Lower lobe of right lung (tissue), 2 donors: ENCODE data around the gene KIAA0825. TPM values are rescaled to one million over a fixed set of nuclear protein-coding genes. Genes with fewer than 3 reads are reported as not detected.
A peak's percentile ranks its signal among the peaks of the same experiment; 100 is the strongest.

ENCODE experiments used
- ATAC-seq, 2 donors: fragments of 200-7000 bp; cut with Tn5 transposase; one replicate each; pipeline ENCODE4 v1.9.1; 2020 to 2022; ENCODE audit warnings: mild to moderate bottlenecking in 2 of 2, moderate library complexity in 2 of 2
- DNase-seq: peaks from one replicate; pipeline ENCODE4 v3.0.0-alpha.2; 2020
- H3K27ac ChIP-seq: fragments of 200-600 bp; one replicate; pipeline ENCODE4 v1.8.0; 2022
- H3K27me3 ChIP-seq: fragments of 200-600 bp; one replicate; pipeline ENCODE4 v1.8.0; 2022; ENCODE audit warnings: low read depth
- H3K36me3 ChIP-seq: fragments of 200-600 bp; one replicate; pipeline ENCODE4 v1.8.0; 2022; ENCODE audit warnings: mild to moderate bottlenecking
- H3K4me1 ChIP-seq: fragments of 200-600 bp; one replicate; pipeline ENCODE4 v1.8.0; 2022
- H3K4me3 ChIP-seq: fragments of 200-600 bp; one replicate; pipeline ENCODE4 v1.8.0; 2022; ENCODE audit warnings: mild to moderate bottlenecking
- H3K9me3 ChIP-seq: fragments of 200-600 bp; one replicate; pipeline ENCODE4 v1.8.0; 2022
- intact Hi-C: fragments of 100-400 bp; cut with DNase I; formaldehyde crosslinking; loops from one replicate; pipeline ENCODE4 v1.11.0; 2022
- total RNA-seq: library from RNA; stranded (reverse); fragmentation: NEBNext Ultra II Directional; extraction: Animal tissue kit (Norgen Biotek cat#: 25700); gene quantifications from one replicate; pipeline ENCODE4 v1.2.1, GENCODE V29; 2021
- TF ChIP-seq, protein P1 (sequence below): fragments of 200-600 bp; IDR thresholded peaks from one replicate; pipeline ENCODE4 v1.8.0; 2022; ENCODE audit warnings: antibody characterized with exemption, mild to moderate bottlenecking
- donor health status: DM: no; HTN: yes; CAD: no; lungs with severe emphysema.

KIAA0825 gene
- total RNA-seq, 1 donor from 2014 or later: 5.5 TPM

GRCh38 chr5:94243612-94244011 lies 374.8 kb downstream of the KIAA0825 start:
- no peaks in the 10 kb centered on the region for H3K27me3 ChIP-seq
- H3K4me3 ChIP-seq: no peak overlapping the region
- intact Hi-C loops: no loop called here
- H3K36me3 ChIP-seq: no peaks in the 10 kb centered on the region
- H3K27ac ChIP-seq: no peak overlapping the region
- peaks cover 4% of the 10 kb centered on the region for H3K4me1 ChIP-seq
- DNase-seq (no peak), ATAC-seq (no peak)
- no peaks in the 10 kb centered on the region for H3K9me3 ChIP-seq
- TF ChIP-seq, protein P1, sequence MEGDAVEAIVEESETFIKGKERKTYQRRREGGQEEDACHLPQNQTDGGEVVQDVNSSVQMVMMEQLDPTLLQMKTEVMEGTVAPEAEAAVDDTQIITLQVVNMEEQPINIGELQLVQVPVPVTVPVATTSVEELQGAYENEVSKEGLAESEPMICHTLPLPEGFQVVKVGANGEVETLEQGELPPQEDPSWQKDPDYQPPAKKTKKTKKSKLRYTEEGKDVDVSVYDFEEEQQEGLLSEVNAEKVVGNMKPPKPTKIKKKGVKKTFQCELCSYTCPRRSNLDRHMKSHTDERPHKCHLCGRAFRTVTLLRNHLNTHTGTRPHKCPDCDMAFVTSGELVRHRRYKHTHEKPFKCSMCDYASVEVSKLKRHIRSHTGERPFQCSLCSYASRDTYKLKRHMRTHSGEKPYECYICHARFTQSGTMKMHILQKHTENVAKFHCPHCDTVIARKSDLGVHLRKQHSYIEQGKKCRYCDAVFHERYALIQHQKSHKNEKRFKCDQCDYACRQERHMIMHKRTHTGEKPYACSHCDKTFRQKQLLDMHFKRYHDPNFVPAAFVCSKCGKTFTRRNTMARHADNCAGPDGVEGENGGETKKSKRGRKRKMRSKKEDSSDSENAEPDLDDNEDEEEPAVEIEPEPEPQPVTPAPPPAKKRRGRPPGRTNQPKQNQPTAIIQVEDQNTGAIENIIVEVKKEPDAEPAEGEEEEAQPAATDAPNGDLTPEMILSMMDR: no peak

DNA sequence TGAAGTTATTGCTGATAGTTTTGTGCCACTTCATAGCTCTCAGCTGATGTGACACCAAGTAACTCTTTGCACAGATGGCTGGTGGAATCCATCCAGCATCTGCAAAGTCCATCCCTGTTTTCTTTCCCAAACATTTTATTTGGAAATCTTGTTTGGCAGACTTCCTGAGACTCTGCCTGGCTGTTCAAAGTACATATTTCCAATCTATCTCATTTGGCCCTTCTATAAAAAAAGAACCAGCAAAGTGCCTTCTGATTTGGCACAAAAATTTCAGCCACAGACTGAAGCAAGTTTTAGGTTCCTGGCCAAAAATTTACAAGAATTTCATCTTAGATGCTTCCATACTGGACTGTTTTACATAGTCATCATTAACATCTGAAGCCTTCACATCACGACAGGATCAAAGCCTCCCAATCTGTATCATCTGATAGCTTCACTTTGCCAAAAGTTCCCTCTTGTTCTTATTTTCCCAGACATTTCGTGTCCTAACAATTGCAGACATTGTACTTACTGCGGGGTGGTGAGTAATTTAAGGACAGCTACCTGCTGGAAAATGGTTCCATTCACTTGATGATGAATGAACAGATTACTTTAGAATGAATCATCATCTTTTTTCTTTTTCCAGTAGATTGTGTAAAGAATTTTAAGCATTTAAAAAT lies 377.3 kb downstream of the KIAA0825 start:
- DNase-seq (no peak), ATAC-seq (peak; percentile 45 to 48)
- H3K27ac ChIP-seq: no peak overlapping the region
- intact Hi-C loops: no loop called here
- H3K4me3 ChIP-seq: no peak overlapping the region
- TF ChIP-seq, protein P1: no peak
- H3K4me1 ChIP-seq: peaks cover 4% of the 10 kb centered on the region
- no peaks in the 10 kb centered on the region for H3K36me3 ChIP-seq
- H3K9me3 ChIP-seq: peaks cover 2% of the 10 kb centered on the region
- H3K27me3 ChIP-seq: no peaks in the 10 kb centered on the region

DNA sequence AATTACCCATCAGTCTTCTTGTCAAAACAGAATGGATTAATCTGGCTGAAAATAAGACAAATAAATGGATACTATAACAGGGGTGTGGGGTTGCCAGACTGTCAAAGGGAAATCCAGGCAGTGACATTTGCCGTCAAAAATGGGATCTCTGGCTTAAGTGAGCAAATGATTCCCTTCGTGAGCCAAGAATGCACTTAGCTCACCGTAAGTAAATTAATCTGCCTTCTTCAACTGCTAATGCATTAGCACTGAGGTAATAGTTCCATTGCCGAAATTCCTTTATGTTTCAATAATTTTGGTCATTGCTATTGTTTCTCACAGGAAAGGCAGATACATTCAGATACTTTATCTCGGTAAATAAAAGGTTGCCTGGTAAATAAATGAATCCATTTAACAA lies 377.8 kb downstream of the KIAA0825 start:
- DNase-seq: no peak
- peak in 1 of 2 donors; percentile 71 for ATAC-seq

DNA sequence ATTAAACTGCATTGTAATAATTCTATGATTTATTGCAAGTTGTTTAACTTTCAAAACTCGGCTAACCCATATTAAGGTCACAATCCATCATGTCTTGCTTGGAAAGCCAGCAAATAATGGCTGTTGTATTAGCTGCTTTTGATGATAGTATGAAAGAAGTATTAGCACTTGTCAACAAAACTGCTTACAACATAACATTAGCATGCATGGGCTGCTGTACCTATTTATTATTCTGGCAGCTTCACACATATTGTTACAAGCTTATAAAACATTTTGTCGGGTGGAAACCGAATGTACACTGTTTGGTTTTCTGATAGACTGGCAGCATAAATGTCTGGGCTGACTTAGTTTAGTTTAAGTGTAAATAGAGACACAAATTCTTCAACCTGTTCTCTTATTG lies 378.3 kb downstream of the KIAA0825 start:
- intact Hi-C loops: no loop called here
- TF ChIP-seq, protein P1: no peak
- no peak overlapping the region for H3K27ac ChIP-seq

More for the DNA sequence above, 377.8 kb downstream of the KIAA0825 start:
- H3K9me3 ChIP-seq: peaks cover 8% of the 10 kb centered on the region
- H3K4me3 ChIP-seq: no peak overlapping the region
- intact Hi-C loops: no loop called here
- no peaks in the 10 kb centered on the region for H3K27me3 ChIP-seq
- H3K36me3 ChIP-seq: no peaks in the 10 kb centered on the region
- TF ChIP-seq, protein P1: no peak
- peaks cover 4% of the 10 kb centered on the region for H3K4me1 ChIP-seq
- no peak overlapping the region for H3K27ac ChIP-seq

GRCh38 chr5:94239266-94239665 lies 379.1 kb downstream of the KIAA0825 start:
- no peaks in the 10 kb centered on the region for H3K27me3 ChIP-seq
- TF ChIP-seq, protein P1: no peak
- ATAC-seq: no peak
- H3K36me3 ChIP-seq: no peaks in the 10 kb centered on the region
- DNase-seq: no peak
- H3K4me1 ChIP-seq: peaks cover 4% of the 10 kb centered on the region
- intact Hi-C loops: no loop called here
- H3K9me3 ChIP-seq: peaks cover 9% of the 10 kb centered on the region
- no peak overlapping the region for H3K4me3 ChIP-seq
- H3K27ac ChIP-seq: no peak overlapping the region

More for the DNA sequence above, 378.3 kb downstream of the KIAA0825 start:
- Histone ChIP-seq H3K27me3 (no peaks in the 10 kb centered on the region), H3K9me3 (peaks cover 9% of the 10 kb centered on the region), H3K36me3 (no peaks in the 10 kb centered on the region), H3K4me3 (no peak overlapping the region), H3K4me1 (peaks cover 4% of the 10 kb centered on the region)
- DNase-seq: no peak
- peak in 1 of 2 donors; percentile 36 for ATAC-seq
